Kidney epithelial cell (primary cell): ENCODE results near the gene CDYL. TPM values are rescaled to one million over a fixed set of nuclear protein-coding genes. Genes with fewer than 3 reads are reported as not detected.

ENCODE experiments used
- DNase-seq: peaks from one replicate; pipeline ENCODE4 v3.0.0-alpha.2; 2010; ENCODE audit warnings: low read depth
- H3K27me3 ChIP-seq: 2 replicates; pipeline ENCODE4 v1.6.0; 2011; ENCODE audit warnings: low read length; ENCODE audit not compliant: control insufficient read depth, insufficient read depth
- H3K36me3 ChIP-seq: 2 replicates; pipeline ENCODE4 v1.5.1; 2011; ENCODE audit warnings: low read length; ENCODE audit not compliant: control insufficient read depth, insufficient read depth
- H3K4me3 ChIP-seq: 2 replicates; pipeline ENCODE4 v1.5.1; 2011; ENCODE audit warnings: low read depth, mild to moderate bottlenecking, control low read depth, low read length
- total RNA-seq: library from RNA; depleted of rRNA; stranded (reverse); fragments of >200 nt; gene quantifications from 2 replicates; pipeline ENCODE4 v1.2.3, GENCODE V29; 2015
- TF ChIP-seq, protein P1 (sequence below): IDR thresholded peaks from 2 replicates; pipeline ENCODE4 v1.5.1; 2011; ENCODE audit warnings: mild to moderate bottlenecking, moderate library complexity, low read length, control low read depth, inconsistent platforms; ENCODE audit not compliant: insufficient read depth, poor library complexity, severe bottlenecking

CDYL gene, protein sequence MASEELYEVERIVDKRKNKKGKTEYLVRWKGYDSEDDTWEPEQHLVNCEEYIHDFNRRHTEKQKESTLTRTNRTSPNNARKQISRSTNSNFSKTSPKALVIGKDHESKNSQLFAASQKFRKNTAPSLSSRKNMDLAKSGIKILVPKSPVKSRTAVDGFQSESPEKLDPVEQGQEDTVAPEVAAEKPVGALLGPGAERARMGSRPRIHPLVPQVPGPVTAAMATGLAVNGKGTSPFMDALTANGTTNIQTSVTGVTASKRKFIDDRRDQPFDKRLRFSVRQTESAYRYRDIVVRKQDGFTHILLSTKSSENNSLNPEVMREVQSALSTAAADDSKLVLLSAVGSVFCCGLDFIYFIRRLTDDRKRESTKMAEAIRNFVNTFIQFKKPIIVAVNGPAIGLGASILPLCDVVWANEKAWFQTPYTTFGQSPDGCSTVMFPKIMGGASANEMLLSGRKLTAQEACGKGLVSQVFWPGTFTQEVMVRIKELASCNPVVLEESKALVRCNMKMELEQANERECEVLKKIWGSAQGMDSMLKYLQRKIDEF
- total RNA-seq, result 45.8 and 46.7 TPM in 2 replicates

DNA sequence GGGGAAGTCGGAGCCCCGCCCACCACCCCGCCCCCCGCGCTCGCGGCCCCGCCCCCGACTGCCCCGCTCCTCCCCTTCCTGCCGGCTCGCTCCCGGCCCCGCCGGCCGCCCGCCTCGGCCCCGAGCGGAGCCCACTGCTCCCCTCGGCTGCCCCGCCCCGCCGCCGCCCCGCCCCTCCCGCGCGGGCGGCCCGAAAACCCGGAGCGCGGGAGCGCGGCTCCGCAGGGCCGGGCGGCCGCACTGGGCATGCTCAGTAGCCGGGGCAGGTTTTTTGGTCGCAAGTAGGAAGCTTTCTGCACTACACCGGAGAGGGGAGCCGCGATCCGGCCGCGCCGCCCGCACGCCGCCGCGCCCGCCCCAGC lies at the start of gene CDYL:
TSS of gene CDYL (plus strand) at position 274 of the 362 bp plus-strand sequence. CDS start 380 bp downstream, outside the sequence.
- H3K36me3 ChIP-seq, result no peaks in the 10 kb centered on the region
- TF ChIP-seq, protein P1, sequence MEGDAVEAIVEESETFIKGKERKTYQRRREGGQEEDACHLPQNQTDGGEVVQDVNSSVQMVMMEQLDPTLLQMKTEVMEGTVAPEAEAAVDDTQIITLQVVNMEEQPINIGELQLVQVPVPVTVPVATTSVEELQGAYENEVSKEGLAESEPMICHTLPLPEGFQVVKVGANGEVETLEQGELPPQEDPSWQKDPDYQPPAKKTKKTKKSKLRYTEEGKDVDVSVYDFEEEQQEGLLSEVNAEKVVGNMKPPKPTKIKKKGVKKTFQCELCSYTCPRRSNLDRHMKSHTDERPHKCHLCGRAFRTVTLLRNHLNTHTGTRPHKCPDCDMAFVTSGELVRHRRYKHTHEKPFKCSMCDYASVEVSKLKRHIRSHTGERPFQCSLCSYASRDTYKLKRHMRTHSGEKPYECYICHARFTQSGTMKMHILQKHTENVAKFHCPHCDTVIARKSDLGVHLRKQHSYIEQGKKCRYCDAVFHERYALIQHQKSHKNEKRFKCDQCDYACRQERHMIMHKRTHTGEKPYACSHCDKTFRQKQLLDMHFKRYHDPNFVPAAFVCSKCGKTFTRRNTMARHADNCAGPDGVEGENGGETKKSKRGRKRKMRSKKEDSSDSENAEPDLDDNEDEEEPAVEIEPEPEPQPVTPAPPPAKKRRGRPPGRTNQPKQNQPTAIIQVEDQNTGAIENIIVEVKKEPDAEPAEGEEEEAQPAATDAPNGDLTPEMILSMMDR, result no peak
- no peak for DNase-seq

DNA sequence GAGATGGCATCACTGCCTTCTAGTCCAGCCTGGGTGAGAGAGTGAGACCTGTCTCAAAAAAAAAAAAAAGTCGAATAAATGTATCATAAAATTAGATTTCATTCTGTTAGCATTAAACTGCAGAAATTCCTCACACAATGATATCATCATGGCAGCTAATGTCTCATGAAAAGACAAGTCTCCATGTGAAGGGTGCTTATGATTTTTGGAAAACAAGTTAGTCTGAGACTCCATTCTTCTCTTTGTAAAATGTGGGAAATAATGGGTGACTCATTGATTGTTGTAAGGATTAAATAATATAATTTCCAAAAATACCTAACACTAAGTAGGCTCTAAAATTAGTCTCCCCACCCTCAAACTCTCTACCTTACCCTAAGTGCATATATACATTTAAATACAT lies 49.6 kb upstream of the CDYL start:
- no peaks in the 10 kb centered on the region for H3K27me3 ChIP-seq
- H3K36me3 ChIP-seq, result no peaks in the 10 kb centered on the region
- DNase-seq, result no peak
- TF ChIP-seq, protein P1, result no peak
- no peak overlapping the region for H3K4me3 ChIP-seq

More for the DNA sequence above, at the start of gene CDYL:
- Histone ChIP-seq H3K4me3 (peak within 1 kb of the TSS; percentile 66), H3K27me3 (no peaks in the 10 kb centered on the region)

DNA sequence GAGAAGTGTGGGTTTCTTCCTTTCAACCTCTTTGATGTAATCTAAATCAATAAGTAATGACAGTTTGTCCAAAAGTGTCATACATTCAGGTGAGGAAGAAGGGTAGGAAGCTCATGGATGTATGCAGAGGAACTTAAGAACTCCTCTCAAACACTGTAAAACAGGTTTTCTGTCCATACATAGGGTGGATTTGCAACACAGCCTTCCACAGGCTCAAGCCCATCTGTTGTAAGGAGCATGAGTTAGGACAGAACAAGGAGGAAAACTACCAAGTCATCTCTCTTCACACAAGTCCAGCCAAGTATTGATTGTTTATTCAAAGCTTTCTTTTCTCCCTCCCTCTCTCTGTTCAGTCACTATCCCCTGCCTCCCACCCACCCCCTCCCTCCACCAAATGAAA lies 49.0 kb upstream of the CDYL start:
- DNase-seq, result no peak
- no peak overlapping the region for H3K4me3 ChIP-seq
- TF ChIP-seq, protein P1, result no peak
- no peaks in the 10 kb centered on the region for H3K27me3 ChIP-seq
- no peaks in the 10 kb centered on the region for H3K36me3 ChIP-seq

DNA sequence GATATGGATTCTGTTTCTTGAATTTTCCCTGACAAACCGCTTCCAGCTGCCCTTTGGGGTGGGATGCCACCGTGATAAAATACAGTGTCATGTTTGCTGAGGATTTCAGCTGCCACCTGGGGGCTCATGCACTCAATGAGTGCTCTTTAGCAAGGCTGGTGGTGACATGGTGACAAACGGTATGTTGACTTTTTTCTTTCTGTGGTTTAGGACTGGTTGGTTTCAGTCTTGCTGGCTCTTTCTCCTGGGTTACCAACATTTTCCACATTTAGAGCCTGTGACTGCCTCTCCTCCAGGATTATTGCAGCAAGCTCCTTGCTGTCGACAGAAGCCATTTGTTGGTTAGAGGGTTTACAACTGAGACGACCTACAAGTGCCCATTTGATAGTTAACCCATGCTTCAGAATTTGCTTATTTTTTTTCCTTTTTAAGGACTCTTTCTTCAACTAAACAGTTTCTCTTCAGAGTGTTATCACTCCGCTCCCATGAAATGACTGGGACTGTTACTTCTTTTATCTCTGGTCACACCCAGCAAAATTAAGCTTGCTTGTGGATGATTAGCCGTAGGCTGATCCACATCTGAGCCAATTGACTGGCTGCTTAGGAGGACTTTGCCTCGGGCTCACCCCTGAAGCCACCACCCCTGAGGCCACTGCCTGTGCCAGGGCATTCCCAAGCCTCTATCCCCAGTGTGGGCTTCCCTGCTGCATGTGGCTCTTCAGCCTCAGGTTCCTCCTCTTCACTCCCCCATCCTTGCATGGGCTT lies 48.4 kb upstream of the CDYL start:
- DNase-seq, result no peak
- no peak overlapping the region for H3K4me3 ChIP-seq
- H3K27me3 ChIP-seq, result no peaks in the 10 kb centered on the region
- no peaks in the 10 kb centered on the region for H3K36me3 ChIP-seq
- TF ChIP-seq, protein P1, result no peak

DNA sequence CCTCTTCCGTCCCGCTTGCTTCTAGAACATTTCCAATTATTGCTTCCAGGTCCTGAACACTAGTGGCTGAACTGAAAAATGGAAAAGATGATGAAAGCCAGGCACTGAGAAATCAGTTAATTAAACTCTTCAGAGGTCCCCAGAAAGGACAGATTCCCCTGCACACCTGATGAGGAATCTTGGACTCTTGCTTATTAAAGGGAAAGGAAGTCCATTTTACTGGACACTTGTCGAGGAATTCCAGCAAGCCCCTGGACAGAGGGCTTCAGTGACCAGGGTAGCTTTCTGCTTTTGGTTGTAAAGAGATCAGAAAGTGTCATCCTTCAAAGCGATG lies 47.8 kb upstream of the CDYL start:
- no peaks in the 10 kb centered on the region for H3K36me3 ChIP-seq
- no peaks in the 10 kb centered on the region for H3K27me3 ChIP-seq
- no peak overlapping the region for H3K4me3 ChIP-seq
- no peak for DNase-seq
- TF ChIP-seq, protein P1, result no peak
